HEK293T (cell line): ENCODE measurements around the gene ELF5.

Source experiments
- CTCF ChIA-PET: fragments of 350-600 bp; formaldehyde crosslinking; extraction: SDS; loops from one replicate; lab custom pipeline; 2021; ENCODE audit warnings: antibody characterized with exemption, inconsistent platforms; lab: Yijun Ruan, JAX
- POLR2A ChIA-PET: fragments of 350-600 bp; formaldehyde crosslinking; extraction: SDS; loops from one replicate; lab custom pipeline; 2020; ENCODE audit warnings: antibody characterized with exemption, inconsistent platforms; lab: Yijun Ruan, JAX
- DNase-seq: peaks from one replicate; pipeline ENCODE4 v3.0.0; 2012; ENCODE audit warnings: mixed read lengths; ENCODE audit errors: extremely low spot score
- ARNT ChIP-seq: fragments of 450-650 bp; IDR thresholded peaks from 2 replicates; pipeline ENCODE4 v1.6.1; 2017; ENCODE audit warnings: mild to moderate bottlenecking
- BHLHE40 ChIP-seq: fragments of 450-650 bp; IDR thresholded peaks from 2 replicates; pipeline ENCODE4 v1.6.1; 2016; ENCODE audit warnings: mild to moderate bottlenecking, moderate library complexity, borderline replicate concordance
- CTBP1 ChIP-seq: fragments of 450-650 bp; IDR thresholded peaks from 2 replicates; pipeline ENCODE4 v1.6.1; 2016; ENCODE audit warnings: borderline replicate concordance
- ELF4 ChIP-seq: fragments of 450-650 bp; IDR thresholded peaks from 2 replicates; pipeline ENCODE4 v1.6.1; 2017; ENCODE audit warnings: antibody characterized with exemption
- FOXA1 ChIP-seq: fragments of 450-650 bp; IDR thresholded peaks from 2 replicates; pipeline ENCODE4 v1.6.1; 2016; ENCODE audit warnings: mild to moderate bottlenecking
- FOXK2 ChIP-seq: fragments of 450-650 bp; IDR thresholded peaks from 2 replicates; pipeline ENCODE4 v1.6.1; 2016; ENCODE audit warnings: mild to moderate bottlenecking
- FOXM1 ChIP-seq: fragments of 450-650 bp; IDR thresholded peaks from 2 replicates; pipeline ENCODE4 v1.6.1; 2017; ENCODE audit warnings: mild to moderate bottlenecking, borderline replicate concordance
- HDGF ChIP-seq: fragments of 450-650 bp; IDR thresholded peaks from 2 replicates; pipeline ENCODE4 v1.6.1; 2017; ENCODE audit warnings: antibody characterized with exemption, borderline replicate concordance
- L3MBTL2 ChIP-seq: fragments of 450-650 bp; conservative IDR thresholded peaks from 2 replicates; pipeline ENCODE4 v1.6.1; 2016; ENCODE audit warnings: mild to moderate bottlenecking
- LEF1 ChIP-seq: fragments of 450-650 bp; IDR thresholded peaks from 2 replicates; pipeline ENCODE4 v1.6.1; 2017; ENCODE audit warnings: mild to moderate bottlenecking, borderline replicate concordance
- NFRKB ChIP-seq: fragments of 450-650 bp; IDR thresholded peaks from 2 replicates; pipeline ENCODE4 v1.6.1; 2016; ENCODE audit warnings: mild to moderate bottlenecking, moderate library complexity
- SP1 ChIP-seq: fragments of 450-650 bp; IDR thresholded peaks from 2 replicates; pipeline ENCODE4 v1.6.1; 2017
- SUZ12 ChIP-seq: fragments of 450-650 bp; IDR thresholded peaks from 2 replicates; pipeline ENCODE4 v1.6.1; 2016; ENCODE audit warnings: mild to moderate bottlenecking
- TARDBP ChIP-seq: fragments of 450-650 bp; IDR thresholded peaks from 2 replicates; pipeline ENCODE4 v1.6.1; 2016
- ZNF384 ChIP-seq: fragments of 450-650 bp; IDR thresholded peaks from 2 replicates; pipeline ENCODE4 v1.6.1; 2016
- TF ChIP-seq, protein P1 (sequence below): fragments of 450-650 bp; IDR thresholded peaks from 2 replicates; pipeline ENCODE4 v1.6.1; 2016

The ELF5 gene

DNA sequence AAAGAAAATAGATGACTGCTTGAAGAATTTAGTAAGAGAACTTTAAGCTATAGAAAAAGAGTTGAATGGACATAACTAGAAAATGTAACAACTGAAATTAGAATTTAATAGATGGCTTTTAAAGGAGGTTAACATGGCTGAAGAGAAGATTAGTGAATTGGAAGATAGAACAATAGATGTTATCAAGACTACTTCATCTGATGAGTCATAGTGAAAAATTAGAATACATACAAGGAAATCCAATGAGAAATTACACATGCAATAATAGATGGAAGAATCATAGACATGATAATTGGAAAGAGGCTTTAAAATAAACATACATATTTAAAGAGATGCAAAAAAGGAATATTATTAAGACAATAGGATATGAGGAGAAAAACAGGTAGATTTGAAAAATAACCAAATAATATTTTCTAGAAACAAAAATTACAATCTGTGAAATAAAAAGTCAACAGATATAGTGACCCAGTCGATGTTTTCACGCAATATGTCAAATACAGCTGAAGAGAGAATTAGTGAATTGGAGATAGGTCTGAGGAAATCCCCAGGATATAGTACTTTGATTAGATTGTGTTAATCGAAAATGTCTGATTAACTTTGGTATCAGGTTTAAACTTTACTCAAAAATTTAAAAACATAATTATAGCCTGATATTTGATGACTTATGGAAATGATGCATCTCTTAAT is 46.6 kb downstream of the ELF5 start:
- no peak for DNase-seq
- no peak for TF ChIP-seq NFRKB
- TF ChIP-seq, protein P1, sequence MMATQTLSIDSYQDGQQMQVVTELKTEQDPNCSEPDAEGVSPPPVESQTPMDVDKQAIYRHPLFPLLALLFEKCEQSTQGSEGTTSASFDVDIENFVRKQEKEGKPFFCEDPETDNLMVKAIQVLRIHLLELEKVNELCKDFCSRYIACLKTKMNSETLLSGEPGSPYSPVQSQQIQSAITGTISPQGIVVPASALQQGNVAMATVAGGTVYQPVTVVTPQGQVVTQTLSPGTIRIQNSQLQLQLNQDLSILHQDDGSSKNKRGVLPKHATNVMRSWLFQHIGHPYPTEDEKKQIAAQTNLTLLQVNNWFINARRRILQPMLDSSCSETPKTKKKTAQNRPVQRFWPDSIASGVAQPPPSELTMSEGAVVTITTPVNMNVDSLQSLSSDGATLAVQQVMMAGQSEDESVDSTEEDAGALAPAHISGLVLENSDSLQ = no peak
- TF ChIP-seq FOXA1 = no peak
- TF ChIP-seq FOXK2 = no peak
- TF ChIP-seq TARDBP = no peak
- no peak for TF ChIP-seq SUZ12
- TF ChIP-seq SP1 = no peak
- ChIA-PET POLR2A (no interaction called here), CTCF (interaction anchor here (0.5 to 1.4 kb wide), 2 partner anchors 36 to 101 kb away, joined by 3 to 8 read pairs; no protein-coding TSS in a partner anchor)

DNA sequence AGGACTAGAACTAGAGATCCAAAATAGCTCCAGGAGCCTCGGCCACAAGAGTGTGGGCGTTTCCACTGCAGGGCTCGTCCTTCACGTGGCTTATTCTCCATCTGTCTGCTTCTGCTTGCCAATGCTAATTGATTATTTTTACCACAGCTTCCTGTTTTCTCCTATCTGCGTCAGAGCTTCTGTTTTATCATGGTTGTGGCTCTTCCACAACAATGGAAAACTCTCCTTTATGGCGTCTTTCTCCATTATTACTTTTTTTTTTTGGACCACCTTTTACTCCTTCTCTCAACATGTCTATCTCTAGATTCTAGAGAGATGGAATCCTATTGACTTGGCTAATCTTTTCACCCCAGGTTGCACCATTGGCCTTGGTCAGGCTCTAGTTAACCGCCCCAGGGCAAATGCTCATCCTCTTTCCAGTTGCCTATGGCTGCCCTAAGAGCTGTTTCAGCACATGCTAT is 49.0 kb downstream of the ELF5 start:
- ChIA-PET CTCF (interaction anchor here (1.5 kb wide), 1 partner anchor 99 kb away, joined by 5 read pairs; no protein-coding TSS in a partner anchor), POLR2A (no interaction called here)
- DNase-seq = no peak
- TF ChIP-seq ELF4 = no peak

DNA sequence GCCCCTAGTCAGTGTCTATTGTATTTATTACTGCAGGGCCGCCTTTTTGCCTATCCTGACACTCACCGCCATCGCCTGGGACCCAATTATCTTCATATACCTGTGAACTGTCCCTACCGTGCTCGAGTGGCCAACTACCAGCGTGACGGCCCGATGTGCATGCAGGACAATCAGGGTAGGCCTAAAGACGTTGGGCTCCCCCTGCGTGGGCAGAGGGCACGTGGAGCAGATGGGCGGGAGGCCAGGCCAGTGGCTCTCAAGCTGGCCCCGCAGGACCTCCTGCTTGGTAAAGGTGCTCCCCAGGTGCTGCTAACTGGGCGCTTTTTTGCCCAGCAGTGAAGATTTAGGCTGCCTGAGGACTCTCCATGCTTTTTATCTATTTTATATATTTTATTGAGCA is 52.4 kb downstream of the ELF5 start:
- ChIA-PET CTCF (no interaction called here), POLR2A (no interaction called here)
- no peak for DNase-seq
- no peak for TF ChIP-seq CTBP1
- TF ChIP-seq, protein P1 = no peak
- TF ChIP-seq NFRKB = no peak
- TF ChIP-seq TARDBP = no peak
- TF ChIP-seq LEF1 = no peak
- no peak for TF ChIP-seq HDGF
- TF ChIP-seq ARNT = no peak
- TF ChIP-seq ELF4 = no peak
- TF ChIP-seq SP1 = no peak
- TF ChIP-seq ZNF384 = no peak
- TF ChIP-seq L3MBTL2 = no peak
- no peak for TF ChIP-seq FOXM1

DNA sequence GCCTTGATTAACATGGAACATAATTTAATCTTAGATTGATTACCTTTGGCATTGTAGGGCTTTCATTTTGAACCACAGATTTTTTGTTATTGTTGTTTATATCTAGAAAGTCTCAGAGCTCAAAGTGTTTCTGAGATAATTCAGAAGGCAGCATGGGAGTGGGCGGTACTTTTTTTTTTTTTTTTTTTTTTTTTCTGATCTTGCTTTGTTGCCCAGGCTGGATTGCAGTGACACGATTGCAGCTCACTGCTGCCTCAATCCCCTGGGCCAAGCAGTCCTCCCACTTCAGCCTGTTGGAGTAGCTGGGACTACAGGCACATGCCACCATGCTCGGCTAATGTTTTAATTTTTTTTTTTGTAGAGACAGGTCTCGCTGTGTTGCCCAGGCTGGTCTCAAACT is 53.3 kb downstream of the ELF5 start:
- TF ChIP-seq ELF4 (no peak), HDGF (no peak), NFRKB (no peak), FOXM1 (no peak), FOXK2 (no peak), ZNF384 (no peak), CTBP1 (no peak), SP1 (no peak), ARNT (no peak), L3MBTL2 (no peak), SUZ12 (no peak), TARDBP (no peak), FOXA1 (no peak), BHLHE40 (no peak), LEF1 (no peak)
- TF ChIP-seq, protein P1 = no peak
- ChIA-PET CTCF (interaction anchor here (0.6 to 1.2 kb wide), 2 partner anchors 94 to 299 kb away, joined by 3 to 6 read pairs; no protein-coding TSS in a partner anchor), POLR2A (no interaction called here)
- DNase-seq = no peak

DNA sequence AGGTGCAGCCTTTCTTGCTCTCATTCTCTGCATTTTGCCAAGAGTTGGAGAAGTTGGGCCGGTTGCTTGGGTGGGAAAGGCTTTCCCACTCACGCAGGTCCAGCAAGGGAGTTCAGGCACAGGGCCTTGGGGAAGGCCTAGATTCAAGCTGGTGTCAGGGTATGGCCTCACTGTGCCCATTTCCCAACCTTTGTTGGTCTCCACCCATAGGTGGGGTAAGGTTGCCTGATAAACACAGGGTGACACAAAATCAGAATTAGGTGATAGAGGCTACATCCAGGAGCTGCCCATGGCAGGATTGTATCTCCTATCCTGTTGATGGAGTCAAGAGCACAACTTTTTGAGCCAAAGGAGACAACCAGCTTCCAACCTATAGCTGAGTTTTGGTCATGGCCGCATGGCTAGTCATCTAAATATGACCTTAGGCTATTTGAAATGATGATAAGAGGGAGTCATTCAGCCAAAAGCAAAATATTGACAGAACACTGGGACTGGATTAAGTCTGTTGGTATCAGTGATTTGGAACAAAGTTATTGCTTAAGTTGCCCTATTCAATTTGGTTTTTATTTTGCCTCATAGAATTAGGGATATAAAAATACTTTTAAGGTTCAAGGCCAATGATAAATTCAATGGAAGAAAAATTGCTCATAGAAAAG is 54.0 kb downstream of the ELF5 start:
- ChIA-PET CTCF (interaction anchor here (0.6 to 1.2 kb wide), 2 partner anchors 94 to 300 kb away, joined by 3 to 6 read pairs; no protein-coding TSS in a partner anchor), POLR2A (no interaction called here)
- TF ChIP-seq FOXA1 (no peak), BHLHE40 (no peak), SP1 (no peak), ARNT (no peak), L3MBTL2 (no peak), TARDBP (no peak), FOXK2 (no peak), HDGF (no peak), LEF1 (no peak), NFRKB (no peak)
- TF ChIP-seq, protein P1 = no peak
- DNase-seq = no peak

DNA sequence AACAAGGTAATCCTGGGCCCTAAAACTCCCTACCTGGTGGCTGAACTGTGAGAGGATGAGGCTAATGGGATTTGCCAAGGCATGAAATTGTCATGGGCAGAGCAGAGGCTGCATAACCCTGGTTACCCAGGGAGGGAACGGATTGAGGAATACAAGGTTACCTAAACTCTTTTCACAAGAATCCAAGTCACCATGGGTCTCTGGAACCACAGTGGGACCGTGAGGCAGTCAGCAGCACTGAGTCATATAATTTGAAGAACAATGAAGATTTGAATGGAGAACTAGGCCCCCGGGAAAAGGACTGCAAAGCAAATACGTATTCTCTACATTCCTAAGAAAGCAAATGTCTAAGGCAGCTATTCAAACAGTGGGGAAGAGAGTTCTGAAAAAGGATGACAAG is 55.1 kb downstream of the ELF5 start:
- ChIA-PET CTCF (no interaction called here), POLR2A (no interaction called here)
- TF ChIP-seq FOXK2 (no peak), FOXM1 (no peak), TARDBP (no peak), HDGF (no peak), L3MBTL2 (no peak), BHLHE40 (no peak), FOXA1 (no peak), LEF1 (no peak), NFRKB (no peak), CTBP1 (no peak), ARNT (no peak)
- DNase-seq = no peak
